Stimulated activated naive CD8-positive, alpha-beta T cell treated with anti-CD3 and anti-CD28 coated beads, Interleukin-15, Interleukin-2, amounts not matched to agents 100 ng/mL and 50 ng/mL, for 24 hours (primary cell): Measurements from ENCODE around the gene C3orf62.
A peak's percentile ranks its signal among the peaks of the same experiment; 100 is the strongest.

Experiments
- H3K27ac Mint-ChIP-seq: one replicate; pipeline ENCODE4 v1.8.0; 2021; ENCODE audit warnings: mild to moderate bottlenecking, mixed read lengths
- H3K27me3 Mint-ChIP-seq: one replicate; pipeline ENCODE4 v1.8.0; 2021; ENCODE audit warnings: mixed read lengths
- H3K36me3 Mint-ChIP-seq: one replicate; pipeline ENCODE4 v1.8.0; 2021; ENCODE audit warnings: low read depth, mixed read lengths
- H3K4me1 Mint-ChIP-seq: one replicate; pipeline ENCODE4 v1.8.0; 2021; ENCODE audit warnings: low read depth, mixed read lengths
- H3K4me3 Mint-ChIP-seq: one replicate; pipeline ENCODE4 v1.8.0; 2021; ENCODE audit warnings: mild to moderate bottlenecking, mixed read lengths
- H3K9me3 Mint-ChIP-seq: one replicate; pipeline ENCODE4 v1.8.0; 2021; ENCODE audit warnings: mixed read lengths

The C3orf62 gene

GRCh38 chr3:49276475-49277382, at the start of gene C3orf62:
TSS of gene C3orf62 (minus strand) at chr3:49277232. CDS start at chr3:49276872, 360 bp downstream.
- Mint-ChIP-seq H3K27ac (peak within 1 kb of the TSS; percentile 94), H3K4me1 (peaks cover 46% of the 10 kb centered on the region), H3K4me3 (peak within 1 kb of the TSS; percentile 81), H3K27me3 (no peaks in the 10 kb centered on the region), H3K9me3 (no peaks in the 10 kb centered on the region), H3K36me3 (peaks cover 40% of the 10 kb centered on the region)

DNA sequence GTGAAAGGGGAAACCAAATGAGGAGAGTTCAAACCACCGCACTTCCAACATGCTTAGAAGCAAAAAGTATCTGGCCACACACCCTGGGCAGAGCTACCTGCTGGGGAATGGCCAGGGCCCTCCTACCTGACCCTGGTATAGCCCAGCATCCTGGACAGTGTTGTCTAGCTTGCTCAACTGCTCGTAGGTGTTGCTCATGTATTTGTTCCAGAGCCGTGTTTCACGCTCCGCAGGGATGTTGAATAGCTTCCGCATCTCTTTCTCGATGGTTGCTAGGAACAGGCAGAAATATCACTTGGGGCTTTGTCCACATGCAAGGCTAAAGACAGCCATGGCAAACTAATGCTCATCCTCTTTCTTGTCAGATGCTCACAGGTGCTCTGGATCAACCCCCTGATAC, 47.7 kb upstream of the C3orf62 start:
- peaks cover 74% of the 10 kb centered on the region for H3K36me3 Mint-ChIP-seq
- no peaks in the 10 kb centered on the region for H3K4me1 Mint-ChIP-seq

DNA sequence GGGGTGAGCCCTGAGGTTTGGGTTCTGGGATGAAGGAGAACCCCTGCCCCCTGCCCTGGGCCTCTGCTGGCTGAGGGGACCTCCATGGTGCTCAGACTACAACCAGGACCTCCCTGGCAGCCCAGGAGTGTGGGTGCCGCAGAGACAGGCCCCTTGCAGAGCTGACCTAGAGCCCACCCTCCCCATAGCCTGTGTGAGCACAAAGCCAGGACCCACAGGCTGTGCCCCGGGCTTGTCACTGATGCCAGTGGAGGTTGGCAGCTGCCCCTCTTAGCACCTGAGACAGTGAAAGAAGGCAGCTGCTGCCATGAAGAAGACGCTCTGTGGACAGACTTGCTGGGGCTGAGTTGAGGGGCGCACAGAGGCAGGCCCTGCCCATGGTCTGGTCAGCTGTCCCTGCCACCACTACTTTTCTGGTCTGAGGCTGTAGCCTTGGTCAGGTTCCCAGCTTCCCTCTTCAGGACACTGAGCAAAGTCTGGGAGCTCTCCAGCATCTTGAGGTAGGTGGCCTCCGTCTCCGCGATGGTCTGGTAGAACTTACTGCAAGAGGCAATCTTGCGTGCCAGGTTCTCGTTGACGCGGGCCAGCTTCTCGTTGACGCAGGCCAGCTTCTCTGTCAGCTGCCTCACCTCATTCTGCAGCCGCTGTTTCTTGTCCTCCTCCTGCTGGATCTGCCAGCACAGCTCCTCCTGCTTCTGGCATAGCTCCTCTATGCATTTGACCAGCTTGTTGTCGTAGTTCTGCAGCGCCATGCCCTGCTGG, 39.8 kb upstream of the C3orf62 start:
- H3K27ac Mint-ChIP-seq = no peak overlapping the region
- H3K36me3 Mint-ChIP-seq = peaks cover 49% of the 10 kb centered on the region

More for the DNA sequence above, 47.7 kb upstream of the C3orf62 start:
- Mint-ChIP-seq H3K27me3 (no peaks in the 10 kb centered on the region), H3K4me3 (no peak overlapping the region), H3K27ac (no peak overlapping the region), H3K9me3 (no peaks in the 10 kb centered on the region)

GRCh38 chr3:49313896-49314688, 37.1 kb upstream of the C3orf62 start:
- Mint-ChIP-seq H3K27ac (peak overlapping the region; percentile 40), H3K36me3 (peaks cover 47% of the 10 kb centered on the region), H3K9me3 (no peaks in the 10 kb centered on the region), H3K4me3 (no peak overlapping the region), H3K27me3 (no peaks in the 10 kb centered on the region), H3K4me1 (peaks cover 13% of the 10 kb centered on the region)

More for the DNA sequence above, 39.8 kb upstream of the C3orf62 start:
- peaks cover 13% of the 10 kb centered on the region for H3K4me1 Mint-ChIP-seq
- H3K9me3 Mint-ChIP-seq = no peaks in the 10 kb centered on the region
- H3K4me3 Mint-ChIP-seq = no peak overlapping the region
- no peaks in the 10 kb centered on the region for H3K27me3 Mint-ChIP-seq

DNA sequence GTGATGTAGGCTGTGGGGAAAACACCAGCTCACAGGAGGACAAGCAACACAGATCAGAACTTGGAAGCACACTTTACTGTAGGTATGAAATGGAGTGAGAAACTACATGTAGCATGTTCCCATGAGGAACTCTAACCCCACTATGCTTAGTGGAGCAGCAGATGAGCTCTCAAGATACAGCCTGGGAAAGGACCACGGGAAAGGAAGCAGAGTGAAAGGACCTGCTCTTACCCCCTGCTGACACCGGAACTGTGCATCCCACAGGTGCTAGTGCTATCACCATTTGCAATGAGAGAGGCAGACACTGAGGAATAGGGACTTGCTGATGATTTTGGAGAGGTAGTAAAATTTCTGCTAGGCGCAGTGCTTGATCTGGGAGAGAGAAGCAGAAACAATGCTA, 34.3 kb upstream of the C3orf62 start:
- H3K27me3 Mint-ChIP-seq = no peaks in the 10 kb centered on the region
- H3K27ac Mint-ChIP-seq = no peak overlapping the region
- no peak overlapping the region for H3K4me3 Mint-ChIP-seq
- peaks cover 13% of the 10 kb centered on the region for H3K4me1 Mint-ChIP-seq
- H3K9me3 Mint-ChIP-seq = no peaks in the 10 kb centered on the region
- peaks cover 54% of the 10 kb centered on the region for H3K36me3 Mint-ChIP-seq

GRCh38 chr3:49310677-49311076, 33.6 kb upstream of the C3orf62 start:
- no peak overlapping the region for H3K4me3 Mint-ChIP-seq
- H3K27me3 Mint-ChIP-seq = no peaks in the 10 kb centered on the region
- no peak overlapping the region for H3K27ac Mint-ChIP-seq
- no peaks in the 10 kb centered on the region for H3K9me3 Mint-ChIP-seq
- H3K36me3 Mint-ChIP-seq = peaks cover 58% of the 10 kb centered on the region
- H3K4me1 Mint-ChIP-seq = peaks cover 13% of the 10 kb centered on the region

- Mint-ChIP-seq H3K4me1 (no peaks in the 10 kb centered on the region), H3K27ac (no peak overlapping the region), H3K36me3 (peaks cover 51% of the 10 kb centered on the region), H3K9me3 (no peaks in the 10 kb centered on the region), H3K27me3 (no peaks in the 10 kb centered on the region), H3K4me3 (no peak overlapping the region)
Observed at GRCh38 chr3:49305608-49306007, 28.6 kb upstream of the C3orf62 start.

GRCh38 chr3:49302613-49303012, 25.6 kb upstream of the C3orf62 start:
- H3K36me3 Mint-ChIP-seq = peaks cover 54% of the 10 kb centered on the region
- no peak overlapping the region for H3K4me3 Mint-ChIP-seq
- H3K4me1 Mint-ChIP-seq = no peaks in the 10 kb centered on the region
- H3K27ac Mint-ChIP-seq = no peak overlapping the region
- H3K27me3 Mint-ChIP-seq = no peaks in the 10 kb centered on the region
- no peaks in the 10 kb centered on the region for H3K9me3 Mint-ChIP-seq

GRCh38 chr3:49300595-49300994, 23.6 kb upstream of the C3orf62 start:
- no peaks in the 10 kb centered on the region for H3K4me1 Mint-ChIP-seq
- H3K36me3 Mint-ChIP-seq = peaks cover 55% of the 10 kb centered on the region
- no peaks in the 10 kb centered on the region for H3K27me3 Mint-ChIP-seq
- H3K27ac Mint-ChIP-seq = no peak overlapping the region
- H3K9me3 Mint-ChIP-seq = no peaks in the 10 kb centered on the region
- no peak overlapping the region for H3K4me3 Mint-ChIP-seq

DNA sequence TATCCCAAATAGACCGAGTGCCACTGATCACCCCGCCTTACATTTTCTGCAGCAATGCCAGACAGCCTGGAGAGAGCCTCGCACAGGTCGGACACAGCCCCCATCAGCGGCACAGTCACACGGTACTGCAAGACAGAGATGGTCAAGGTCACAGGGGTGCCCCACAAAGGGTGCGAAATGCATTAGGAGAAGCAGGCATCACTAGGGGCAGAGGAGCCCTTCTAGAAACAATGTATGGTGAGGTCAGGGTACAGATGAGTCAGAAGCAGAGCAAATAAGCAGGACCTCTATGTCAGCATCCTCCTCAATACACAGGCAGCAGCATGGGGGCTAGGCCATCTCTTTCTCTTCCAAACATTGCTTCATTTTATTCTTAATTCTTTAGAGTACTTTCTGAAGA, 21.5 kb upstream of the C3orf62 start:
- Mint-ChIP-seq H3K4me1 (no peaks in the 10 kb centered on the region), H3K4me3 (no peak overlapping the region), H3K27me3 (no peaks in the 10 kb centered on the region), H3K9me3 (no peaks in the 10 kb centered on the region), H3K36me3 (peaks cover 58% of the 10 kb centered on the region), H3K27ac (peak overlapping the region; percentile 26)

GRCh38 chr3:49296781-49297411, 19.9 kb upstream of the C3orf62 start:
- Mint-ChIP-seq H3K27ac (peak overlapping the region; percentile 63), H3K4me1 (no peaks in the 10 kb centered on the region), H3K4me3 (no peak overlapping the region), H3K36me3 (peaks cover 52% of the 10 kb centered on the region), H3K27me3 (no peaks in the 10 kb centered on the region), H3K9me3 (no peaks in the 10 kb centered on the region)

DNA sequence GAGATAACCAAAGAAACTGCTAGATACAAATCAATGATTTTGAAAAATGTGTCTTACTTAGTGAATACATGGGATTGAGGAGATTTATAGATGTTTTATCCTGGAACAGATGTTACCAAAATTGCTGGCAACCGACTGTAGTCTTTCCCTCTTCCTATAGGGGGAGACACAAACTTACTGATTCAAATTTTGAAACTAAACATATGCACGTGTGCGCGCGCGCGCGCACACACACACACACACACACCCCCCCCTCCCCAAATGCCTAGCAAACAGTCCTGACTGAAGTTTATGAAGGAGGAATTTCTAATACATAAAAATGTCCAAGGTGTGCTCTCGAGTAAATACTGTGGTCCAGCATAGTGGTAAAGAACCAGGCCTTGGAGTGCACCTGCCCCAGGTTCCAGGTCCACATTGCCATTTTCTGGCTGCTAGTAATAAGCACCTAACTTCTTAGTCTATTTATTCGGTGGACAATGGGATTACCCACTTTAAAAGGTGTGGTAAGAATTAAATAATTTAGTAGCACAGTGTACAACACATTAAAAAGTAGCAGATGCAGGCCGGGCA, 18.5 kb upstream of the C3orf62 start:
- H3K27me3 Mint-ChIP-seq = no peaks in the 10 kb centered on the region
- no peaks in the 10 kb centered on the region for H3K4me1 Mint-ChIP-seq
- no peaks in the 10 kb centered on the region for H3K9me3 Mint-ChIP-seq
- H3K36me3 Mint-ChIP-seq = peaks cover 49% of the 10 kb centered on the region
- no peak overlapping the region for H3K27ac Mint-ChIP-seq
- no peak overlapping the region for H3K4me3 Mint-ChIP-seq

GRCh38 chr3:49294343-49294742, 17.3 kb upstream of the C3orf62 start:
- Mint-ChIP-seq H3K27me3 (no peaks in the 10 kb centered on the region), H3K4me1 (no peaks in the 10 kb centered on the region), H3K36me3 (peaks cover 51% of the 10 kb centered on the region), H3K9me3 (no peaks in the 10 kb centered on the region), H3K27ac (no peak overlapping the region), H3K4me3 (no peak overlapping the region)

- Mint-ChIP-seq H3K27ac (no peak overlapping the region), H3K4me1 (no peaks in the 10 kb centered on the region), H3K36me3 (peaks cover 64% of the 10 kb centered on the region), H3K9me3 (no peaks in the 10 kb centered on the region), H3K4me3 (no peak overlapping the region), H3K27me3 (no peaks in the 10 kb centered on the region)
Observed at GRCh38 chr3:49283997-49284396, 7.0 kb upstream of the C3orf62 start.
